ENCODE measurements around the gene NUF2.
"Not testable (repeated sequence)": the region's sequence is repeated elsewhere in the genome, so short reads cannot be mapped to it uniquely, and the experiment has no call there.

NUF2 gene

DNA sequence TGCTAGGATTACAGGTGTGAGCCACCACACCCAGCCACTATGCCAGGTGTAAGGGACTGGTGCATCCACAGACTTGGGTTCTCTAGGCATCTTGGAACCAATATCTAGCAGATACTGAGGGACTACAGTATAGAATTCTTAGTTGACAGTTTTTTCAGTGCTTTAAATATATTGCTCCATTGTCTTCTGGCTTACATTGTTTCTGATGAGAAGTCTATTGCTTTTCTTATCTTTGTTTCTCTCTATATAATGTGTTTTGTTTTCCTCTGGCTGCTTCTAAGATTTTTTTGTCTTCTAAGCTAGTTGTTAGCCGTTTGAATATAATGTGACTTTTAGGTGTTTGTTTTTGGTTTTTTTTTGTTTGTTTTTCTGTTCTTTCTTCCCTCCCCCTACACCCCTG lies 13.5 kb downstream of the NUF2 start:
- DNase-seq (ENCODE audit: low read depth) = no peak

DNA sequence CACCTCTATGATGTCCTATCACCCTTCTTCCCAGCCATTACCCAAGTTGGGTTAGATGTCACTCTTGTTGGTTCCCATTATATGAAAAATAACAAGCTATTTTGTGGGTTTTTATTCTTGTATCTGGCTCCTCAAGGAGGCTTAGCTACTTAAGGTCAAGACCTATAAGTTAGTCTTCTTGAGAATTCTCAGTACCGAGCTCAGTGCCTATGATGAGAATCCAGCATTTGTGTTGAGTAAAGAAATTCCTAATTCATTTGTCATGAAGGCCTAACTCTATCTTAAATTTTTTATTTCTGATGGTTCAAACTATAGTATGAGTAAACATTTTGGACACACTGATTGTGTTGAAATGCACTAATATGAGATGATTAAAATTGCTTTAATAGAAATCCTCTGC lies 15.9 kb downstream of the NUF2 start:
- no peak for DNase-seq (ENCODE audit: low read depth)

DNA sequence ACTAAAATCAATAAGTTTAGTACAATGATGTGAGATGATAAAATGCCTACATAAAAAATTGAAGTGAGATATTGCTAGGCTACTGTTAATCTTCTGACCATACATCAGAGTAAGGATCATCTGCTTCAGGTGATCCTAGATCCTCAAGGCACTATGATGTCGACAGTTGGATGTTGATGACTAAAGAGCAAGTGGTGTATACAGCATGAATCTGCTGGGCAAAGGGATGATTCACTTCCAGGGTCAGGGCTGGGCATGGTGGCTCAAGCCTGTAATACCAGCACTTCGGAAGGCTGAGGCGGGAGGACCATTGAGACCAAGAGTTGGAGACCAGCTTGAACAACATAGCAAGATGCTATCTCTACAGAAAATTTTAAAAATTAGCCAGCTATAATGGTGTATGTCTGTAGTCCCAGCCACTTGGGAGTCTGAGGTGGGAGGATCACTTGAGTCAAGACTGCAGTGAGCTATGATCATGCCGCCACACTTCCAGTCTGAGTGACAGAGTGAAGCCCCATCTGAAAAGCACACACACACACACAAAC lies 24.6 kb downstream of the NUF2 start:
- no peak for DNase-seq (ENCODE audit: low read depth)

DNA sequence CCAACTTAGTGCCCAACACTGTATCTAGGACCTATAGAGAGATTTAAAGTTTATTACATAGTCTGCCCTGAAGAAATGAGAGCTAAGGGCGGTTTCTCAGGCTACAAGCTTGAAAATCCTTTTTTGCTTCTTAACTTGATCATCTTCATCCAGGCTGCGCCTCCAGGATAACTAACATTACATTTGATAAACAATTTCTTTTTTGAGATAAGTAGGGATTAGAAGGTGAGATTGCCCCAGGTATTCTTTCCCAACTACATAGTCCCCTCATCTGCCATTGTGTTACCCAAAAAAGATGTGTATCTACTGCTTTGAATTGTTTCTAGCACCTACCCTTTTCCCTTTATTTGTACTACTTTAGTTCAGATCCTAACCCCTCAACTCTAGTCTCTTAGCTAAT lies 25.4 kb downstream of the NUF2 start:
- no peak for DNase-seq (ENCODE audit: low read depth)

DNA sequence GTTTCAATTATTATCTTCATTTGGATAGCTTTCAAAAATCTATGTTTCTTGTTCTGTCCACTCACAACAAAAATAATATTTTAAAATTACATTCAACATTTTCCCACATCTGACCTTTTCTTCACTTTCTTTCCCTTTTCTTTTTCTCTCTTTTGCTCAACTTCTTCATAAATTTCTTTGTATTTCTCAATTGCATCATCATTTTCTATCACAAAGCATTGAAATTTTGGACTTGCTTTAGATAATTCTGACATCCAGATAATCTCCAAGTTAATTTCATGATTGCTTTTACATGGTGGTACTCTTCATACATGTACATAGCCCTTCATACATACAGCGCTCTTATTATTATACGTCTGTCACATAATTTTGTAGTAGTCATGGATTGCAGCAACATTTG lies 30.2 kb downstream of the NUF2 start:
- DNase-seq (ENCODE audit: low read depth) = no peak

DNA sequence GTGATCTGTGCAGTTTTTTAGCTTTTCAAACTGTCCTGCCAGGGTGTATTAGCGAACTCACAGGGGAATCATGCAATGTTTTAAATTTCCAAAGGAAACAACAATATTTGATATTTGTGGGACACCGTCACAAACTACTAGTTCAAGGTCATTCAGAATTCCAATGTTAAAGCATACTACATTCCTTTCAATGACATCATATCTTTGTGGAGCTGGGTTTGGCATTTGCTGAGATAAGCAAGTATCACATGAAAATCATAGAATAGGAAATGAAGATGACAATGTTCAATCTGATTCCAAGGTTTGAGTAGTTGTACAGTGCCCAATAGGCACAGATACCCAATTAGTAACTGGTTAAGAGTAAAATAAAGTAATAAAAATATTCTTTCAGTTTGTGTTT lies 35.6 kb downstream of the NUF2 start:
- DNase-seq (ENCODE audit: low read depth) = no peak

DNA sequence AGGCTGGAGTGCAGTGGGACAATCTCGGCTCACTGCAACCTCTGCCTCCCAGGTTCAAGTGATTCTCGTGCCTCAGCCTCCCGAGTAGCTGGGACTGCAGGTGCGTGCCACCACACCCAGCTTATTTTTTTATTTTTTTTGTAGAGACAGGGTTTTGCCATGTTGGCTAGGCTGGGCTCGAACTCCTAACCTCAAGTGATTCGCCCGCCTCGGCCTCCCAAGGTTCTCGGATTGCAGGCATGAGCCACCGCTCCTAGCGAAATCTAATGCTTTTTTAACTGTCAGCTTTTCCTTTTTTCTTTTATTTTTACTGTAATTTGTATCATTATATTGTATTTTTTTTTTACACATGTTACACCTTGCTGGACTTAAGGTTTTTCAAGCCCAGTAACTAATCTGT lies 36.4 kb downstream of the NUF2 start:
- DNase-seq (ENCODE audit: low read depth) = not testable (repeated sequence)

DNA sequence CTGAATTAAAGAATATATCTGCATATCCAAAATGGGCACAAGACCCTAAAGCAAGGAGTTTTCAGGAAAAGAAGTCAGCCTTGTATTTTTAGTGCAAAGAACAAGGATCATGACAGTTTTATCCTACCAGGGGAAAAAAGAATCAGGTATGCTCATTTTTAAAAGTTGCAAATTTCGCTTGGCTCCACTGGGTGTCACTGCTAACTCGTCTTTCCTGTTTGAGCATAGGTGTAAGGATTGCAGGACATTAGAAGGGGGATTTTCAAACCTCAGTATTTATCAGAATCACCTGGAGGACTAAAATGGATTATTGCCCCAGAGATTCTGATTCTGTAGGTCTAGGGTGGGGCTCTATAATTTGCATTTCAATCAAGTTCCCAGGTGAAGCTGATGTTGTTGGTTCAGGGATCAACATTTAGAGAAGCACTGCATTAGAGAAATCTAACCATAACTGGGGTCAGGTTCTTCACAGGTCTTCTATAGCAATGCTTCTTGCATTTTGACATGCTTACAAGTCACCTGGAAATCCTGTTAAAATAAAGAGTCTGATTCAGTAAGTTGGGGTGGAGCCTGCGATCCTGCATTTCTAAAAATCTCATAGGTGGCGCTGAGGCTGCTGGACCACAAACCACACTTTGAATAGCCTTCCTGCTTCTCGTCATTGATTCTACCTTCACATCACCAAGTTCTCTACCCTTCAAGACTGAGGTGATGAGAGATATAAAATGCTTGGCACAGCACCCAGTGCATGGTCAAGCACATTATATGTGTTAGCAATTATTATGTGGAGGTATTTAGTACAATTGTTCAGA lies 39.6 kb downstream of the NUF2 start:
- DNase-seq (ENCODE audit: low read depth) = no peak

DNA sequence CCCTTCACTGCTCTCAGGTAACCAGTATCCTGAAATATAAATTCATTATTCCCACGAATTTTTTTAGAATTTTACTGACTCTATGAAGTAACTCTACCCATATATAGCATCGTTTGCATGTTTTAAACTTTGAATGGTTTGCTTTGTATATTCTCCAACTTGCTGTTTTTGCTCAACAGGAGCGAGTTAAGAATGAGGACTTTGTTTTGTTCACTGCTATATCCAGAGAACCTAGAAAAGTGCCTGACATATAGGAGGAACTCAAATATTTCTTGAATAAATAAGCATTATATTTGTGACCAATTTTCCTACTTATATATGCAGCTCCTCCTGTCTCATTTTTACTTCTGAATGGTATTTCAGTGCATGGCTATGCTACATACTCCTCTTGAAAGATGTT lies 43.4 kb downstream of the NUF2 start:
- DNase-seq (ENCODE audit: low read depth) = no peak

DNA sequence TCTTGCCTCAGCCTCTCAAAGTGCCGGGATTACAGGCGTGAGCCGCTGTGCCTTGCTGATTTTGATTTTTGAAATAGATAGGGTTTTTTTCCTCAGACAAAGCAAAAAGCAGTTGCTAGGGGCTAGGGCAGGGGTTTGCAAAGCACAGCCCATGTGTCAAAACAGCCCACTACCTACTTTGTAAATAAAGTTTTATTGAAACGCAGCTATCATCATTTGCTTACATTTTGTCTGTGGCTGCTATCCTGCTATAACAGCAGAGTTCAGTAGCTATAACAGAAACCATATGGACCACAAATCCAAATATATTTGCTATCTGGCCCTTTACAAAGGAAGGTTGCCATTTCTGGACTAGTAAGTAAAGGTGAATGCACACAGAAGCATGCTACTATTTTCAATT lies 44.8 kb downstream of the NUF2 start:
- DNase-seq (ENCODE audit: low read depth) = no peak

DNA sequence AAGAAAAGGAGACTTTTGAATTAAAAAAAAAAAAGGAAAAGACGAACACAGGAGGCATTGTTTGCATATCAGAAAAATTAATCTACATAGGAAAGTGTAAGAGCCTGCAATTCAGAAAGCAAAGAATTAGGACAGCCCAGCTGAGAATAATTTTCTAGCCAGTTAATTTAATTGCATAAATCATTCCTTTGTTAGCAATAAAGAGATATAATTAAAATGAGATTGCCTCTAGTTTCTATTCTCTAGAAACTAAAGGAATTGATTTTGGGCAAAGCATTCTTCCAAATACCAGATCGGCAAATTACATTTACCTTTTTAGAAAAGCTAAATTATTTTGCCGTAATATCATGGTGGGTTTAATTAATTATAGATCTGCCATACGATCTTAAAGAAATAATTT lies 46.0 kb downstream of the NUF2 start:
- DNase-seq (ENCODE audit: low read depth) = no peak

DNA sequence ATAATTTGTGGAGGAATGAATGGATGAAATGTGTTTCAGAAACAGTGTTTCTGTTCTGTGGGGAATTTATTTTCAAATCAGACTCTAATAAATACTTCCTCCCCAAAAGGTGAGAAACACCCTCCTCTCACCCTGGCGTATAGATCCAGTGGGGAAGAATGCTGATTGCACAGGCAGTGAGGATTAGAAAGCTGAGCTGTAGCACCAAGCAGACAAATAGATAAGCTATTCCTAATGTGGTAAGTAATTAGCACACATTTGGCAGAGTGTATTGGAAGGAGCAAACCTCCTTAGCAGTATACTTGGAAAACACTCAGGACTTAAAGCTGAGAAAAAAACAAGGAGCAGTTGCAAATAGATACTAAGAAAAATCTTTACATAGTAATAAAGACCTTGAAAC lies 50.8 kb downstream of the NUF2 start:
- DNase-seq (ENCODE audit: low read depth) = no peak

DNA sequence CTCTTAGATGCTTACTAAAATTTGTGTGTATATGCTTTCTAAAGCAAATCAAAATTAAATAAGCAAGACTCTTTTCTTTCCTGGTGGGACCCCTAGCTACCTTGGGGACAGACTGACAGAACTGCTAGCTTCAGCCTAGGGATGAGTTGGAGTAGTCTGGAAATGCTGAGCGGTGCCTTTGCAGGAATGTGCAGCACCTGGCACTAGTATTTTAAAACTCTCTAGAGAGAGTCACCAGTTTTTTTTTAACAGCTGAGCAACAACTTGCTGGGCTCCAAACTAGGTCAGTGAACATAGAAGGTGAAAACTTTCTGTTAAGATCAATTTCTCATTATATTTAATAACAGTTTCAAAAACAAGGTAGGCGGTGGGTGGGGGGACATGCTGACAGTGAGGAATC lies 56.8 kb downstream of the NUF2 start:
- DNase-seq (ENCODE audit: low read depth) = no peak

DNA sequence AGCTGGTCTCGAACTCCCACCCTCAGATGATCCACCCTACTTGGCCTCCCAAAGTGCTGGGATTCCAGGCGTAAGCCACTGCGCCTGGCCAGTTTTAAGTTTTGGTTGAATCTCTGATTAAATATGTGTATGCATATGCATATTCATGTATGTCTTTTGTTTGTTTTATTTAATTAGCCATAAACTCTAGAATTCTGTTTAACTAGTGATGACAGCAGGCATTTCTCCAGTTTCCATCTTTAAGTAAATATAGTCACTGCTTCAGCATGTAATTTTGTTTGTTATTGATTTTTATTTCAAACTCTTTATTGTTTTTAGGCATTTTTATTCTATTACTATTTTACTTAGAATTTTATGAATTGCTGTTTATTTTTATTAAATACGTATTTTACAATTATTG lies 58.0 kb downstream of the NUF2 start:
- no peak for DNase-seq (ENCODE audit: low read depth)

DNA sequence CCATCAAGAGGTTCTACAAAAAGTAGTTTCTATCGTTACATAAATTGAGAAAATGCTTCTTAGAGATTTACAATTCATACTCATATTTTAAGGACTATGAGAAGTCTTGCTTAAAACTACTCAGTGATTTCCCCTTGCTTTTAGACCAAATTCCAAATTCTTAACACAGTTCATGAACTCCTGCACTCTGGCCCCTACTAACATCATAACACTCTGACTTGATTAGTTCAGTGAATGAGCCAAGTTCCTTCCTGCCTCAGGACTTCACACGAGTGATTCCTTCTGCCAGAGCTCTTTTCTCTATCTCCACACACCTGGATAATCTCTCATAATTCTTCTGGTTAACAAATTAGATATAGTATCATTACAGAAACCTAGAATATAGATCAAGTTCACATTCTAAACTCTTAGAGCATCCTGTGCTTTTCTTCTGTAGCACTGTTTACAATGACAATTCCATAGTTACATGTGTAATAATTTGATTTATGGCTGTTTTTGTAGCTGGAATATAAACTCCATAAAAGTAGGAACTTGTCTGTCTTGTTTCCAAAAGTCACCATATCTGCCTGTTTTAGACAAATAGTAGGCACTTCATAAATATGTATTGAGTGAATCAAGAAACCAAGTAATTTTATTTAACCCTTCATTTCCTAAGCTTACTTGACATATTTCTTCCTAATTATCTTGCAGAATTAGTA lies 59.9 kb downstream of the NUF2 start:
- no peak for DNase-seq (ENCODE audit: low read depth)

DNA sequence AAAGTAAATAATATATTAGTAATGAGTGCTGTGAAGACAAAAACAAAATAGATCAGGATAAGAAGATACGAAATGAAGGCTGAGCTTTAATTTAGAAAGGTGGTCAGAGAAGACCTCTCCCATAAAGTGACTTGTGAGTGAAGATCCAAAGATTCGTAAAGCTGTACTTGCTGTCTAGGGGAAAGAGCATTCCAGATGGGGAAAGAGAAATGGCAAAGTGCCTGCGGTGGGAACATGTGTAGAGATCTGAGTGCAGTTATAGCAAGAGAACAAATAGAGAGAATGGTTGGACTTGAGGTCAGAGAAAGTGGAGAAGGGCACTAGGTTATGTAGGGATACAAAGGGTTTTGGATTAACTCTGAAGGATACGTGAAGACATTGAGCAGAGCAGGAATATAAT lies 60.6 kb downstream of the NUF2 start:
- DNase-seq (ENCODE audit: low read depth) = no peak

DNA sequence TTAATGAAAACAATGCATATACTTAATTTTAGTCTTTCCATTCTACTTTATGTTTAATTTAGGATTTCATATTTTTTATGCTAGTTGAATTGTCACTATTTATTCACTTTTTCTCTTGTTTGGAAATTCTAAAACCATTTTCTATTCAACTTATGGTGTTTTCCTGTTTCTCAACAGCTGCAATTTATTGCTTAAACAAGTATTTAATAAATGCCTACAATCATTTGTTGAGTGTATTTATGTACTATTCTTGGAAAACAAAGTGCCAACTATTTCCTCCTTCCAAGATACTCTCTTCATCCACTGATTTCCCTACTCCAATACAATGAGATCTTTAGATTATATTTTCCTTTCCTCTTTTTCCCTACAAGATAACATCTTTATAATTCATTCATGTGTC lies 65.4 kb downstream of the NUF2 start:
- DNase-seq (ENCODE audit: low read depth) = no peak

DNA sequence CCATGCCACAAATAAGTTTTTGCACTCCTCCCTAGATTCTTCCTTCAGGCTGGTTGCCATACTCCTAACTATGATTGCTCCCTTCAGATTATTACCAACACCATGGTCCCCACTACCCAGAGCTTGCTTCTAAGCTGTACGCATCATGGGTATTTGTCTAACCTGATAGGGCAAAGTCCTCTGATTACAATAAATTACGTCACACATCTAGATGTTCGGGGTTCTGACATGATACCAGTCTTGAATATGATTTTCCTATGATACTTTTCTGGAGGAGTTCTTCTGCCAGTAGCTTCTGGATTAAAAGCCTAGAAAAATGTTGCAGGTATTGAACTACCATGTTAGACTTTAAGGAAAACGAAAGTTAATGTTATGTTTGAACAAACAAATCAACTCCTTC lies 67.2 kb downstream of the NUF2 start:
- DNase-seq (ENCODE audit: low read depth) = no peak

DNA sequence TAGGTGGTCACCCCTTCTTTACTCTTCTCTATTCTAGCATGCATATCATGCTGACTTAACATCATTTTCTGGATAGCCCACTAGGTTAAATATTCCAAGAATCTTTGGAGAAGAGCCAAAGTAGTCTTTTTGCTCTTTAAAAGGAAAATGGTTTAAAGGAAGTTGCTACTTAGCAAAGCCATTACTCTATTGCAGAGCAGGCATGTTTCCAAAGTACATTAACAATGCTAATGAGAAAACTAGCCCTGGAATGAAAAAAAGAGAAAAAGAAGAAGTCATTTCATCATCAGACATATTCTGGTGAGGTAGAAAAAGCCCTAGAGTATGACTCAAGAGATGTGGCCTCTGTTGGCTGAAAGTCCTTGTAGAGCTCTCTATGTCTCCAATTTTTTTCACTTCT lies 74.0 kb downstream of the NUF2 start:
- no peak for DNase-seq (ENCODE audit: low read depth)

DNA sequence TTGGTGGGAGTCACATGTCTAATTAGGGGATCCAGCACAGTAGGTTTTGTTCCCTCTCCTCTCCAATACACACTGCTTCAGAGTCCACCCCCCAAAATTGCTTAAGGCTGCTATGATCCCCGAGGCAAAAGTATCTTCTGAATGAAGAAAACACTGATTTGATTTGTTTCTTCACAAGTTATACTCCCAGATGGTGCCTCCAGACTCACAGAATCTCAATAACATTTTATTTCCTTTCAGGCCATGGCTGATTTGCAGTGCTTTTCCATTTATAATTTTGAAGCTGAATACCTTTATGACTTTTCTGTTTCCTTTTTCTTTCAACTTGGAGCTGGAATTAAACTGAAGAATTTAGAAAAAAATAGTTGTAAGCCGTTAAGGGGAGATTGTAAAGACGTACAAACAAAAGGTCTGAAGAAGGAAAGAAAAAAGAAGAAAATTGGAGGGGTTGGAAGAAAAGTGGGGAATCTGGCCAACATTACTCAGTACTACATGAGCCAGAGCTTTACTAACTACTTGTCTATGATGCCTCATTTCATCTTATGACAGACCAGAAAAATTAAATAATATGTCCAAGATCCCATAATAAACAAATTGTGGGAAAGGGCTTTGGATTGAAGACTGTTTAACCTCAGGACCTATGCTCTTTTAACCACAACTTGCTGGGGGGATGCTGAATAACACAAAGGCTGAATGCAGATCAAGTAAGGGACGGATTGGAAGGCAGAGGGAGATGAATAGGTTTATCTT lies 75.9 kb downstream of the NUF2 start:
- no peak for DNase-seq (ENCODE audit: low read depth)

DNA sequence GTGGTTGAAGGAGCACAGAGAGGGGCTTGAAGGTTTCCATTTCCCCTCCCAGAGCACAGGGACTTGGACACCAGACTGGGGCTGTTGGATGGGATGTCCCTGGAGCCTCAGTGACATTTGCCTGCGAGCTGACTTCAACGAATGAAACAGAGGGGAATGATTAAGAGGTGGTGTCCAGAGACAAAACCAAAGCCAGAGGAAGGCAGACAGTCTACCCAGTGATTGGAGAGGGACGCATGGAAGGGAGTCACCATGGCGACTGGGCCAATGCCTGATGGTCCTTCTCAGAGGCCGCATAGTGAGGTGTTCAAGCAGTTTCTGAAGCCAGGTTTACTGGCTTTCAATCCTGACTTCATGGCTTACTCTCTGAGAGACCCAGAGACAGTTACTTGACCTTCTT lies 77.2 kb downstream of the NUF2 start:
- DNase-seq (ENCODE audit: low read depth) = no peak

DNA sequence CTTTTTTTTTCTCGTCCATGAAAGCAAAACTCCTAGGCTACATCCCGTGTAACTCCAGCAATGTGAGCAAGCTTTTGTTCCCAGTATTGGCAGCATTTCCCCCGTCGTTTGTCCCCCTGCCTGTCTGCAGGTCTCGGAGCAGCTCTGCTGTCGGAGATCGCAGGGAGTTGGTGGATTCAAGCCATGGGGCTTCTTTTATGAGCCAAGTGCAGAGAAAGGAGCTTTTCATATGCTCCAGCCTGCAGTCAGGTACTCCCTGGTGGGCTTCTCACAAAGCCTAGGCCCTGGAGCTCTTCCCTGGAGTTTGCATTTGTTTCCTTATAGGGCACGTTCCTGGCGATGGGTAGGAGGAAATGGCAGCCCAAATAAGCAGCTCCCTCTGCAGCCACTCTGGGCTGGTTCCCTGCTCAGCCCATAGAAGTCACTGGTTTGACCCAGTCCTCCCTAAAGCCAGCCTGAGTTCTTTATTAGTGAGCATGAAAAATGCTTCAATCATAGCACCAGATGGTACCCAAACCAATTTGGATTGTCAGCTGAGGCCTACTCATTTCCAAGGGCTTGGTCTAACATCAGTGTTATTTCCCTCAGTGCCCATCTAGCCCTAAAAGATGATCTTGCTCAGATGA lies 78.3 kb downstream of the NUF2 start:
- no peak for DNase-seq (ENCODE audit: low read depth)

Measured in CMK (cell line).